Caki2 (cell line): ENCODE results near the gene LETM1. TPM values are rescaled to one million over a fixed set of nuclear protein-coding genes. Genes with fewer than 3 reads are reported as not detected.
"Not testable (repeated sequence)": the region's sequence is repeated elsewhere in the genome, so short reads cannot be mapped to it uniquely, and the experiment has no call there.

ENCODE experiments used
- DNase-seq: peaks from one replicate; pipeline ENCODE4 v3.0.0-alpha.2; 2015; ENCODE audit warnings: low read depth
- in situ Hi-C: cut with HindIII; loops from 2 replicates; pipeline ENCODE4 v1.10.0; 2016; ENCODE audit warnings: low sequenced_read_pairs, low pct_unique_long_range_greater_than_20kb, mixed read lengths
- total RNA-seq: library from RNA; depleted of rRNA; stranded (reverse); fragments of >200 nt; shearing (Covaris generic); gene quantifications from 2 replicates; pipeline ENCODE4 v1.2.3, GENCODE V29; 2014; ENCODE audit warnings: low replicate concordance

Gene LETM1
- total RNA-seq, 1 experiment from 2014 or later = 28.1 TPM

DNA sequence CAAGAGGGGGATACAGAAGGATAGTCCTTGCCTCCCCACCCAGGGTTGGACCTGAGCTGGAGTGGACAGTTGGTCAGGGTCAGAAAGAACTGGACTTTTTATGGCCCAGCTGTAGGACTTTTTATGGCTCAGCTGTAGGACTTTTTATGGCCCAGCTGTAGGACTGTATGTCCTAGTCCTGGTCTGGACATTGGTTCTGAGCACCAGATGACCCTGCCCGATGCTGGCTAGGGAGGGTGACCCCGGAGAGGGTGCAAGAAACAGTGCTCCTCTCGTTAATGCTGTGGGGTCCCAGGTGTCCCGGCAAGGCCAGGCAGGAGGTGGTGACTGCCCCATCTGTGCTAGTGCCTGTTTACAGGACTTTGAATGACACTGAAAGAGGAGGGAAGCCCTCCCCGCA is 2.0 kb upstream of the LETM1 start:
- in situ Hi-C loops = no loop called here
- no peak for DNase-seq

DNA sequence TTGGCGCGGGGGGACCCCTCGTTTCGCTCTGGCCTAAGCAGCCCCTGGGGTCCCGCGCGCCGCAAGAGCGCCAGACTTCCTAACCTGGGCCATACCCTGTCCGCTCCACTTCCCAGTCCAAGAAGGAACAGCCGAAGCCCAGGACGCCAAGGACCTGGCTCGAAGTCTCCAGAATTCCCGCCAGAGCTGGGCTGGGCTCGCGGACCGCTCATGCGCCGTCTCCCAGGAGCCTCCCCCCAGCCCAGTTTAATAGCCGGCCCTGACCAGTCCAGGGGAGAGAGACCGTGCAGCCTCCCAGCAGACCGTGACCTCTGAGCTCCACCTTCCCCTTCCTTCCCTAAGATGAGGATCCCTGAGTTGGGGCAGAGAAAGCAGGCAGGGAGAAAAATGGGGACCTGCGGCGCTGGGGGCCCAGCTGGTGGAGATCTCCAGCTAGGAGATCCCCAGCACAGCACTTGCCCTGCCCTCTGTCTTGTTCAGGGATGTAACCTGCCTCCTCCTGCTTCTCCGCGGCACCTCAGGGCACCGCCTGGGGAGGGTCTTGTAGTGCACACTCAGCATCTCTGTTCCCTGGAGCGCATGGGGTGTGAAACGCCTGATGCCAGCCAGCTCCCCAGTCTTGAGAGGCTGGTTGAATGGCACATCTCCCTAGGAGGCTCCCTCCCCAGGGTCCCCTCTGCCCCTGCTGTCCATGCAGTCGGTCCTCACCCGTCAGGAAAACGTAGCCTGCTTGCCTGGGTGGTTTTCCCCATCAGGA is 1.2 kb upstream of the LETM1 start:
- in situ Hi-C loops = no loop called here
- DNase-seq = peak; percentile 33

- DNase-seq = no peak
- in situ Hi-C loops = no loop called here
Observed at GRCh38 chr4:1855333-1856070, 454 bp downstream of the LETM1 start.

- DNase-seq = no peak
- in situ Hi-C loops = no loop called here
Observed at GRCh38 chr4:1854752-1855151, 1.2 kb downstream of the LETM1 start.

DNA sequence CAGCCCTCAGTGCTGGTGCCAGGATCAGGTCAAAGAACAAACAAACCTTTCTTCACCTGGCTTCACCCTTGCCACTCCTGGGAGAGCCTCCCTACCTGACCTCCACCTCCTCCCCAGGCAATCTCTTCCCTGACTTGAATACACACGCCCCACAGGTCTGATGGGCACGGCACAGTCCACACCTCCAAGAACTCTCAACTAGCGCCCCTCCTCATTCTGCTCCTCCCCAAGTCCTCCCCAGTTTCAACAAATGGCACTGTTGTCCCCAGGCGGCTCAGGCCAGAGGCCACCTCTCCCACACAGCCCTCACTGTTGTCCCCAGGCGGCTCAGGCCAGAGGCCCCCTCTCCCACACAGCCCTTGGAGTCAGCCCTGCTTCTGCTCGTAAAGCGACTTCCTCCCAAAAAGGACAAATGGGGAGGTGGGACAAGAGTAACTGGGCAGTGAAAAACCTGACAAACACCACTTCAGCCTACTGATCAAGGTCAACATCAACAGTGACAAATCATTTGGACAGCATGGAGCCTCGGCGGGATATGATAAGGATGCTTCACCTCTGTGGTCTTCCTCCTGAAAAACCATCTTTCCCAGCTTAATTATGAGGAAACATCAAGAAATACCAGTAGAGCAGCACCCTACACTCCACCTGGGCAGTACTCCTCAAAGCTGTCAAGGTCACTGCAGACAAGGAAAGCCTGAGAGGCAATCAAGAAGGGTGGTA is 2.9 kb downstream of the LETM1 start:
- in situ Hi-C loops = no loop called here
- DNase-seq = no peak

DNA sequence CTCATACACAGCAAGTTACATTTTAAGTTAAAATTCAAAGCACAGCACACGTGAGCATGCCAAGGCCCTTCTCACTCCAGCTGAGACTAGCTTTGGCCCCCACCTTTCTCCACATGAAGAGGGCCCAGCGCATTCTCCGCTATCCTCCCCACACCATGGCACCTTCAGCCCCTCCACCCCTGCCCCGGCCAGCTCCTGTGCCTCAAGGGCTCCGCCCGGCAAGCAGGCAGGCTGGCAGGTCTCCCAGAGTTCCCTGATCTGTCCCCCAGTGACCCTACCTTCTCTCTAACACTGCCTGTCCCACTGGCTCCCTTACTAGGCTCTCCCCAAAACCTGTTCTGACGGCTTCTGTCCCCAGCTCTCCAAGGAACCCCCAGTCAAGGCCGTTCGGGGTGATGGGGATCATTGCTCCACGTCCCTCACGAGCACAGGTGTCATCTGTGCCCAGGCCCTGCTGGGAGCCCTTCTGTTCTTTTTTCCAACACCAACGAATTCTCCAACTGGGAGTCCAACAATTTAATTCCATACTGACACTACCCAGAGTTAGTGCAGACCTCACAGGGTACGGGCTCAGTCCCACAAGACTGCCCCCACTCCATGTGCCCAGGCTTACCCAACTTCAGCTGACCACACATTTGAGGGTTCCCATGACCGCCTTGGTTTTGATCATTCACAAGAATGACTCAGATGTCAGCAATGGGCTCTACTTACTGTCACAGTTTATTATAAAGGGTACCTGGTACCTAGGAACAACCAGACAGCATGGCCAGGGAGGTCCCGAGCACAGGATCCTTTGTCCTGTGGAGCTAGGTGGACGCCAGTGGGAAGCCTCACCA is 4.2 kb downstream of the LETM1 start:
- in situ Hi-C loops = no loop called here
- DNase-seq = no peak

DNA sequence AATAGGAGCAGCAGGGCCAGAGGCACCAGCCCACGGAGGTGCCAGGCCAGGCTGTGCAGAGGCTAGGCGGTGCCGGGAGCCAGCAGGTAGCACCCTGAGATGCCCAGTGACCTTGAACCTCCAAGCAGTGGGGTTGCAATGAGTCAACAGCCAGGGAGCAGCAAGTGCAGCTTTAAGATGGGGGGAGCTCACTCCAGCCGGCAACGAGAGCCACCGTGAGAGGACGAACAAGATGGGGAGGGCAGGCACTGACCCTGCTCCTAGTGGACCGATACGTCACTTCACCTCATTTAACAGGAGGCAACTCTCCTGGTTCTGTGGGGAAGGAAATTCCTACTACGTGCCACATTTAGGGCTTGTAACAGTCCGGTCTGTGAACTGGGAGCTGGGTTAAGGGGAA is 4.8 kb downstream of the LETM1 start:
- DNase-seq = no peak
- in situ Hi-C loops = no loop called here

DNA sequence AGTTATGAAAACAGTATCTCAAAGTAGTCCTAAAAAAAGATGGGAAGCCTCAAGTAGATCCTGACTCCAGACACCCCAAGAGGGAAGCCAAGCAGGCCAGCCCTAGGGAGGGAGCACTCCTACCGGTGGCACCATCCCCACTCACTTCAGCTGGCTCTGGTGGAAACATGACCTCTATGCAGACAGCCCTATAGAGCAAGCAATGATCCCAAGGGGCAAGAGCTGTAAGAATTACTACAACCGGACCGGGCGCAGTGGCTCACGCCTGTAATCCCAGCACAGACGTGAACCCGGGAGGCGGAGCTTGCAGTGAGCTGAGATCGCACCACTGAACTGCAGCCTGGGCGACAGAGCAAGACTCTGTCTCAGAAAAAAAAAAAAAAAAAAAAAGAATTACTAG is 5.7 kb downstream of the LETM1 start:
- in situ Hi-C loops = no loop called here
- DNase-seq = no peak

DNA sequence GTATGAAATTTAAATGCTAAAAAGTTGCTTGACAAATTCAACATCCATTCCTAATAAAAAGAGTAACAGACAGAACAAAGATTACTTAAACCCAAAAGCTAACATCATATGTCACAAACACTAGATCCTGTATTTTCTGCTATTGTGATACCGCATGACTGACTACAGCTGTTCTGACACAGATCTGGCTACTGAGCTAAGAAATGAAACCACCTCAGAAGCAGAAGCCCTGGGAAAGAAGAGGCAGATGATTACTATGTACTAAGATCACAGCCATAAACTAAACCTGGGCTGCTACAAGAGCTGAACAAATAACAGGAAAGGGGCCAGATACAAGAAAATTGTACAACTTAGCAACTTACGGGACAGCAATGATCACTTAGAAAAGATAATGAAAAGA is 9.4 kb downstream of the LETM1 start:
- no peak for DNase-seq
- in situ Hi-C loops = no loop called here

DNA sequence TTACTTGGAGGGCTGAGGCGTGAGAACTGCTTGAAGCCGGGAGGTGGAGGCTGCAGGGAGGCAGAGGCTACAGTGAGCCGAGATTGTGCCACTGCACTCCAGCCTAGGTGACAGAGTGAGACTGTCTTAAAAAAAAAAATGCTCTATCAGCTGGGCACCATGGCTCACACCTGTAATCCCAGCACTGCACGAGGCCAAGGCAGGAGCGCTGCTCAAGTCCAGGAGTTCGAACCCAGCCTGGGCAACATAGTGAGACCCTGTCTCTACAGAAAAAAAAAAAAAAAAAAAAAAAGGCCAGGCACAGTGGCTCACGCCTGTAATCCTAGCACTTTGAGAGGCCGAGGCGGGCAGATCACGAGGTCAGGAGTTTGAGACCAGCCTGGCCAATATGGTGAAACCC is 11.3 kb downstream of the LETM1 start:
- in situ Hi-C loops, DNase-seq: not testable (repeated sequence)

DNA sequence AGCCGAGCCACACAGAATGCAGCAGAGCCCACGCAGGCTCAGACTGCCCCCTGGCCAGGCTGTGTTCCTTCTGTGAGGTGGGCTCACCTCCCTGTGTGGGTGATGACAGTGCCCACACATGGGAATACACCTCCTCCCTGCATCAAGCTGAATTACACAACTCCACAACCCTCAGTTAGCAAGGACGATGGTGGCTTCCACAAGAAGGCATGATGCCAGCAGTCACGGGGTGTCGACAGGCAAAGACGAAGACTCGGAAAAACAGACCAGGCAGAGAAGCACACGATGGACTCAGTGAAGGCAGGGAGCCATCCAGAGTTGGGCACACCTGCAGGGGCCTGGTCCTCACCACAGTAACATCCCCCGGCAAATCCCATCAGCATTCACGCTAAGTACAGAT is 12.1 kb downstream of the LETM1 start:
- in situ Hi-C loops = no loop called here
- no peak for DNase-seq

- in situ Hi-C loops = no loop called here
- no peak for DNase-seq
Observed at GRCh38 chr4:1842993-1843448, 12.9 kb downstream of the LETM1 start.

- DNase-seq = no peak
- in situ Hi-C loops = no loop called here
Observed at GRCh38 chr4:1842339-1842895, 13.5 kb downstream of the LETM1 start.

GRCh38 chr4:1841887-1842210 is 14.1 kb downstream of the LETM1 start:
- DNase-seq = no peak
- in situ Hi-C loops = no loop called here

DNA sequence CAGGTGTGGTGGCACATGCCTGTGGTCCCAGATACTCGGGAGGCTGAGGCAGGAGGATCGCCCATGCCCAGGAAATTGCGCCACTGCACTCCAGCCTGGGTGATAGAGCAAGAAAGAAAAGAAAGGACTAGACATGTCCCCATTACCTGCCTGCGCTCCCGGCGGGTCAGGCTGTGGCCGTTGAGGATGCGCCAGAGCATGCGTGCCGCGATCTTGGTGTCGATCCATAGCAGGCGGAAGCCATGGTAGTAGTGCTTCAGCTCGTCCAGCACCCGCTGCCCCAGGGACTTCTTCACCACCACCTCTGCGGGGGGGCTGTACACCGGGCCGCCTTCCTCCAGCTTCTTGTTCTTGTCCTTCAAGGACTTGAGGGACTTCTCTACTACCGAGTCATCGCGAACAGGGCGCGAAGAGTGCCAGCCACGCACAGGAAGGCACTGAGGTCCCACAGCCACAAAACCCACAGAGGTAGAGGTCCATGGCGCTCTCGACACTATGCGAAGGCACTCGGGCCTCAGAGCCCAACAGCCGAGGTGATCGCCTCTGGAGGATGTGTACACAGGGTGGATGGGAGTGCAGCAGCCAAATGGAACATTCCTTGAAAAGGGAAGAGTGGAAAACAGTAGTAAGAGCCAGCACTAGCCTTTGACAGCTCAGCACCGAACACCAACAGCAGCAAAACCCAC is 14.6 kb downstream of the LETM1 start:
- in situ Hi-C loops = no loop called here
- no peak for DNase-seq

DNA sequence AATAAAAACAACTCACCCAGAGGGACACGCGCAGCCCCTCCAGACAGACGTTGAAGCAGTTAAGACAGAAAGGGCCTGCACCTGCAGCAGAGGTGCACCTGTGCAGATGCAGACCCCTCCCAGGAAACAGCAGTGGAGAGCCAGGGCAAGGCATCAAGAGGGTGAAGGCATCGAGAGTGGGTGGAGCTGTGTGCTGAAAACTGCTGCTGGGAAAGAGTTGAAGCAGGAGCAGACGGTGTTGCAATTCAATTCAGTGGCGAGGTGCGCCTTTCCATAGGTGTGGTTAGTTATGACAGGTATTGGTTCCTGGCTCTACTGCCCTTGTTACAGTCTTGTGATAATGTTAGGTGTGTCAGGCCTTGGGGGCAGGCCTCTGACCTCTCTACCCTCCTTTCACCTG is 16.7 kb downstream of the LETM1 start:
- in situ Hi-C loops = no loop called here
- no peak for DNase-seq

- DNase-seq = no peak
- in situ Hi-C loops = no loop called here
Observed at GRCh38 chr4:1837069-1837468, 18.9 kb downstream of the LETM1 start.

GRCh38 chr4:1836650-1837049 is 19.3 kb downstream of the LETM1 start:
- no peak for DNase-seq
- in situ Hi-C loops = no loop called here
